IMR-90 (cell line): ENCODE data around the gene ITGB5. TPM values are rescaled to one million over a fixed set of nuclear protein-coding genes. Genes with fewer than 3 reads are reported as not detected.

Experiments used
- ATAC-seq: fragments of 200-7000 bp; cut with Tn5 transposase; 2 replicates; pipeline ENCODE4 v1.9.1; 2020; ENCODE audit warnings: low read depth, mild to moderate bottlenecking, moderate library complexity
- BruUV-seq: library from RNA; stranded (reverse); fragments of 400-500 nt; replicated peaks from 2 replicates; lab custom pipeline; 2021; lab: Mats Ljungman, UMichigan
- CTCF ChIA-PET: fragments of 300-600 bp; formaldehyde crosslinking; extraction: SDS; loops from one replicate; lab custom pipeline; 2021; ENCODE audit warnings: antibody characterized with exemption; lab: Yijun Ruan, JAX
- POLR2A ChIA-PET: fragments of 300-600 bp; sonication (Branson Sonifier 250); formaldehyde crosslinking; loops from one replicate; lab custom pipeline; 2022; ENCODE audit warnings: antibody characterized with exemption; ENCODE audit not compliant: unreplicated experiment; lab: Charles Lee
- DNase-seq: peaks from one replicate; pipeline ENCODE4 v3.0.0; 2013
- H2AFZ ChIP-seq: replicated peaks from 2 replicates; pipeline ENCODE3; 2013; ENCODE audit warnings: low read length, mild to moderate bottlenecking; ENCODE audit not compliant: poor library complexity
- H2AK5ac ChIP-seq: 2 replicates; pipeline ENCODE4 v1.6.1; 2013; ENCODE audit warnings: low read depth, low read length, inconsistent platforms
- H2AK9ac ChIP-seq: replicated peaks from 2 replicates; pipeline ENCODE3; 2013; ENCODE audit warnings: mild to moderate bottlenecking, low read depth, low read length, moderate library complexity; ENCODE audit not compliant: poor library complexity
- H2BK120ac ChIP-seq: 2 replicates; pipeline ENCODE4 v1.6.1; 2013; ENCODE audit warnings: low read depth, low read length, inconsistent platforms
- H2BK15ac ChIP-seq: 3 replicates; pipeline ENCODE4 v1.6.1; 2013; ENCODE audit warnings: low read depth, low read length, inconsistent platforms
- H2BK20ac ChIP-seq: 2 replicates; pipeline ENCODE4 v1.6.1; 2013; ENCODE audit warnings: low read depth, mild to moderate bottlenecking, inconsistent platforms, low read length, moderate library complexity
- H2BK5ac ChIP-seq: 2 replicates; pipeline ENCODE4 v1.6.1; 2013; ENCODE audit warnings: mild to moderate bottlenecking, low read depth, low read length, inconsistent platforms; ENCODE audit not compliant: poor library complexity, severe bottlenecking
- H3K14ac ChIP-seq: replicated peaks from 2 replicates; pipeline ENCODE4 v1.6.1; 2013; ENCODE audit warnings: low read depth, low read length, inconsistent platforms
- H3K18ac ChIP-seq: 2 replicates; pipeline ENCODE4 v1.6.1; 2013; ENCODE audit warnings: low read depth, low read length, control low read depth
- H3K23ac ChIP-seq: 2 replicates; pipeline ENCODE4 v1.6.1; 2013; ENCODE audit warnings: low read depth, low read length, inconsistent platforms
- H3K27ac ChIP-seq: 2 replicates; pipeline ENCODE4 v1.5.1; 2013; ENCODE audit warnings: mild to moderate bottlenecking, control low read depth, low read length; ENCODE audit not compliant: insufficient read depth
- H3K27me3 ChIP-seq: 2 replicates; pipeline ENCODE4 v1.6.1; 2013; ENCODE audit warnings: low read length; ENCODE audit not compliant: control insufficient read depth, insufficient read depth
- H3K36me3 ChIP-seq: 2 replicates; pipeline ENCODE4 v1.6.1; 2013; ENCODE audit warnings: low read length, mixed read lengths; ENCODE audit not compliant: control insufficient read depth, insufficient read depth
- H3K4ac ChIP-seq: 2 replicates; pipeline ENCODE4 v1.6.1; 2013; ENCODE audit warnings: low read depth, low read length, inconsistent platforms
- H3K4me1 ChIP-seq: 2 replicates; pipeline ENCODE4 v1.6.1; 2013; ENCODE audit warnings: low read length, mixed read lengths; ENCODE audit not compliant: control insufficient read depth, insufficient read depth
- H3K4me2 ChIP-seq: 2 replicates; pipeline ENCODE4 v1.6.1; 2013; ENCODE audit warnings: low read depth, mild to moderate bottlenecking, control low read depth, low read length, moderate library complexity
- H3K4me3 ChIP-seq: 2 replicates; pipeline ENCODE4 v1.5.1; 2013; ENCODE audit warnings: low read depth, mild to moderate bottlenecking, control low read depth, low read length, moderate library complexity; ENCODE audit not compliant: insufficient read depth
- H3K56ac ChIP-seq: 2 replicates; pipeline ENCODE4 v1.6.1; 2013; ENCODE audit warnings: low read length, inconsistent platforms; ENCODE audit not compliant: insufficient read depth; ENCODE audit errors: extremely low read depth
- H3K79me1 ChIP-seq, 2 experiments: 2 replicates each; pipeline ENCODE4 v1.6.1; 2013; ENCODE audit warnings: low read length in 2 of 2, inconsistent platforms in 1 of 2, low read depth in 1 of 2
- H3K9ac ChIP-seq: 2 replicates; pipeline ENCODE4 v1.6.1; 2013; ENCODE audit warnings: low read depth, low read length, control low read depth
- H3K9me1 ChIP-seq: 2 replicates; pipeline ENCODE4 v1.6.1; 2013; ENCODE audit warnings: low read length, inconsistent platforms; ENCODE audit not compliant: insufficient read depth
- H3K9me3 ChIP-seq: 2 replicates; pipeline ENCODE4 v1.6.1; 2013; ENCODE audit warnings: low read length; ENCODE audit not compliant: control insufficient read depth, insufficient read depth
- H4K20me1 ChIP-seq: 2 replicates; pipeline ENCODE4 v1.6.1; 2013; ENCODE audit warnings: low read length, inconsistent platforms; ENCODE audit not compliant: insufficient read depth
- H4K5ac ChIP-seq: 2 replicates; pipeline ENCODE4 v1.6.1; 2013; ENCODE audit warnings: mild to moderate bottlenecking, low read depth, low read length, control low read depth
- H4K8ac ChIP-seq, 2 experiments: 2 replicates each; pipeline ENCODE4 v1.6.1; 2013; ENCODE audit warnings: low read depth in 2 of 2, low read length in 2 of 2, control low read depth in 1 of 2, inconsistent platforms in 1 of 2
- H4K91ac ChIP-seq: 2 replicates; pipeline ENCODE4 v1.6.1; 2013; ENCODE audit warnings: low read depth, low read length, inconsistent platforms; ENCODE audit not compliant: insufficient read depth
- CHD1 ChIP-seq: IDR thresholded peaks from 2 replicates; pipeline ENCODE4 v1.6.1; 2012; ENCODE audit warnings: low read depth, low read length, improper control_type of control experiment
- CTCF ChIP-seq: conservative IDR thresholded peaks from 2 replicates; pipeline ENCODE4 v1.5.1; 2012; ENCODE audit warnings: mild to moderate bottlenecking, low read depth, low read length, improper control_type of control experiment
- MAZ ChIP-seq: IDR thresholded peaks from 2 replicates; pipeline ENCODE4 v1.6.1; 2012; ENCODE audit warnings: low read depth, mild to moderate bottlenecking, low read length, improper control_type of control experiment, moderate library complexity, borderline replicate concordance
- MXI1 ChIP-seq: IDR thresholded peaks from 2 replicates; pipeline ENCODE4 v1.6.1; 2012; ENCODE audit warnings: low read depth, mild to moderate bottlenecking, low read length, moderate library complexity, borderline replicate concordance
- RCOR1 ChIP-seq: IDR thresholded peaks from 2 replicates; pipeline ENCODE4 v1.6.1; 2012; ENCODE audit warnings: mild to moderate bottlenecking, low read length, improper control_type of control experiment; ENCODE audit not compliant: insufficient replicate concordance
- RFX5 ChIP-seq: IDR thresholded peaks from 2 replicates; pipeline ENCODE4 v1.8.0; 2012; ENCODE audit warnings: low read depth, mild to moderate bottlenecking, low read length, moderate library complexity
- USF2 ChIP-seq: fragments of 150-350 bp; IDR thresholded peaks from 2 replicates; pipeline ENCODE4 v1.6.1; 2017; ENCODE audit warnings: mild to moderate bottlenecking, antibody characterized with exemption, low read length, low read depth
- WGBS, 2 experiments: methylation state at CpG; one replicate each; pipeline versions ENCODE4 v1.1.5 to v1.1.7; 2013; ENCODE audit warnings: missing lambda C conversion rate in 2 of 2; ENCODE audit not compliant: insufficient read length in 1 of 2; ENCODE audit errors: extremely low coverage in 2 of 2; 5-methylcytosine and 5-hydroxymethylcytosine counted together
- dilution Hi-C: fragments of 300-500 bp; cut with HindIII; formaldehyde crosslinking; loops from one replicate; pipeline ENCODE4 v1.14.3; 2018; ENCODE audit warnings: low sequenced_read_pairs; ENCODE audit not compliant: unreplicated experiment
- in situ Hi-C: fragments of 300-500 bp; cut with MboI; formaldehyde crosslinking; loops from 3 replicates; pipeline ENCODE4 v1.14.3; 2019; ENCODE audit warnings: low sequenced_read_pairs, inconsistent platforms, mixed read lengths
- intact Hi-C: fragments of 100-400 bp; cut with micrococcal nuclease; formaldehyde crosslinking; loops from 2 replicates; pipeline ENCODE4 v1.10.0; 2022
- polyA plus RNA-seq, 3 experiments: library from polyadenylated mRNA; depleted of rRNA; stranded (reverse); fragments of >200 nt; gene quantifications; 2 replicates each; pipeline ENCODE4 v1.2.3, GENCODE V29; 2012; ENCODE audit warnings: low replicate concordance in 1 of 3
- total RNA-seq: library from RNA; depleted of rRNA; stranded (reverse); fragments of >200 nt; gene quantifications from 2 replicates; pipeline ENCODE4 v1.2.3, GENCODE V29; 2012

ITGB5 gene
- total and polyA plus RNA-seq, 2 of the 4 experiments (the other 2 are of a cell fraction): 85.0 to 101 TPM

- H3K27ac ChIP-seq: no peak overlapping the region
- no peak overlapping the region for H2BK5ac ChIP-seq
- no peak overlapping the region; the same call in 2 of the 3 replicates for H2BK15ac ChIP-seq
- H4K8ac ChIP-seq: no peak overlapping the region; a peak in 1 of 4 replicates
- no peak overlapping the region for H3K9ac ChIP-seq
- H3K14ac ChIP-seq: peak overlapping the region; percentile 80; the same call in 1 of the 2 replicates
- no peak overlapping the region for H3K4me3 ChIP-seq
- no peaks in the 10 kb centered on the region for H3K9me3 ChIP-seq
- ChIA-PET CTCF (interaction anchor here (0.6 to 2.4 kb wide), 7 partner anchors 40 to 116 kb away, joined by 3 to 13 read pairs (median 3); no protein-coding TSS in a partner anchor), POLR2A (no interaction called here)
- intact Hi-C loops: no loop called here
- H4K91ac ChIP-seq: no peak overlapping the region
- H3K4me2 ChIP-seq: no peak overlapping the region
- WGBS, 2 experiments: no CpG with 5 or more reads among the region's 3 CpGs
- no peaks in the 10 kb centered on the region for H3K27me3 ChIP-seq
- H2AFZ ChIP-seq: no peak overlapping the region
- no peak overlapping the region for H2AK9ac ChIP-seq
- peak overlapping the region; percentile 55; the same call in 1 of the 2 replicates for H2BK20ac ChIP-seq
- H3K18ac ChIP-seq: no peak overlapping the region
- peak overlapping the region; percentile 35; the same call in 1 of the 2 replicates for H2BK120ac ChIP-seq
- BruUV-seq: no TSS peak
- H3K56ac ChIP-seq: no peak overlapping the region
- in situ Hi-C loops: no loop called here
- no peak overlapping the region for H3K23ac ChIP-seq
- H4K5ac ChIP-seq: no peak overlapping the region
- H3K4me1 ChIP-seq: peaks cover 17% of the 10 kb centered on the region
- TF ChIP-seq RFX5 (no peak), MXI1 (no peak), RCOR1 (no peak), CHD1 (no peak), CTCF (no peak), MAZ (no peak), USF2 (peak; percentile 28; the same call in 1 of the 2 replicates)
- H3K4ac ChIP-seq: no peak overlapping the region
- dilution Hi-C loops: no loop called here
- H3K9me1 ChIP-seq: peaks cover 17% of the 10 kb centered on the region
- H3K79me1 ChIP-seq: peaks cover 8 to 70% of the 10 kb centered on the region in 2 experiments; a peak in 3 of 4 replicates
- H4K20me1 ChIP-seq: peaks cover 13% of the 10 kb centered on the region; the same call in 1 of the 2 replicates
- peak; percentile 61 for DNase-seq
- ATAC-seq: no peak
- H2AK5ac ChIP-seq: no peak overlapping the region
- peaks cover 4% of the 10 kb centered on the region; the same call in 1 of the 2 replicates for H3K36me3 ChIP-seq
Measured at GRCh38 chr3:124787476-124788195, 99.5 kb downstream of the ITGB5 start.
